CD4-positive, alpha-beta T cell treated with Interleukin-17A for 1 hour (primary cell): ENCODE data around the gene MGAT4A.
"Not testable (repeated sequence)": the region's sequence is repeated elsewhere in the genome, so short reads cannot be mapped to it uniquely, and the experiment has no call there.

Experiments used
- DNase-seq: peaks from one replicate; pipeline ENCODE4 v3.0.0-alpha.2; 2020

Gene MGAT4A

DNA sequence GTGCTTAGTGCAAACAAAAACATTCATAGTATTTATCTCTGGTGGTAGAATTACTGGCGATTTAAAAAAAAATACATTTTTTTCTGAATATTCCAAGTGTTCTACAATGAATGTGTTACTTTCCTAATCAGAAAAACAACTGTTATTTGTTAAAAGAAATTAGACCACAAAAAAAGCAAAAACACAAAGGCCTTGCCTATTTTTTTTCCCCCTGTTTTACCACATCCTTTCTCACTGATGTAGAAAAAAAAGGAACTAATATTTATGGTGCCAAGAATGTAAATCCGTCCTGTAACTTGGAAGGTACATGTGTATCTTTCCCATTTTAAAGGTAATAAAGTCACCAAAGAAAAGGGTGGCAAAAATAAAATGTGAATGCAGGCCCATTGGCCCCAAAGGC lies 28.4 kb upstream of the MGAT4A start:
- peak; percentile 50 for DNase-seq

- peak; percentile 77 for DNase-seq
These were observed 27.0 kb upstream of the MGAT4A start for GRCh38 chr2:98757904-98758421.

GRCh38 chr2:98753801-98754200 lies 22.9 kb upstream of the MGAT4A start:
- no peak for DNase-seq

DNA sequence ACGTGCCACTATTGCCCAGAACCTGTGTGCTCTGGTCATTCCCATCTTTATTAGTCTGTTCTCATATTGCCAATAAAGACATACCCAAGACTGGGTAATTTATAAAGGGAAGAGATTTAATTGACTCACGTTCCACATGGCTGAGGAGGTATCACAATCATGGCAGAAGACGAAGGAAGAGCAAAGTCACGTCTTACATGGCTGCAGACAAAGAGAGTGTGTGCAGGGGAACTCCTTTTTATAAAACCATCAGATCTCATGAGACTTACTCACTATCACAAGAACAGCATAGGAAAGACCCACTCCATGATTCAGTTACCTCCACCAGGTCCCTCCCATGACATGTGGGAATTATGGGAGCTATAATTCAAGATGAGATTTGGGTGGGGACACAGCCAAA lies 21.8 kb upstream of the MGAT4A start:
- DNase-seq = not testable (repeated sequence)

GRCh38 chr2:98751748-98752147 lies 20.8 kb upstream of the MGAT4A start:
- no peak for DNase-seq

DNA sequence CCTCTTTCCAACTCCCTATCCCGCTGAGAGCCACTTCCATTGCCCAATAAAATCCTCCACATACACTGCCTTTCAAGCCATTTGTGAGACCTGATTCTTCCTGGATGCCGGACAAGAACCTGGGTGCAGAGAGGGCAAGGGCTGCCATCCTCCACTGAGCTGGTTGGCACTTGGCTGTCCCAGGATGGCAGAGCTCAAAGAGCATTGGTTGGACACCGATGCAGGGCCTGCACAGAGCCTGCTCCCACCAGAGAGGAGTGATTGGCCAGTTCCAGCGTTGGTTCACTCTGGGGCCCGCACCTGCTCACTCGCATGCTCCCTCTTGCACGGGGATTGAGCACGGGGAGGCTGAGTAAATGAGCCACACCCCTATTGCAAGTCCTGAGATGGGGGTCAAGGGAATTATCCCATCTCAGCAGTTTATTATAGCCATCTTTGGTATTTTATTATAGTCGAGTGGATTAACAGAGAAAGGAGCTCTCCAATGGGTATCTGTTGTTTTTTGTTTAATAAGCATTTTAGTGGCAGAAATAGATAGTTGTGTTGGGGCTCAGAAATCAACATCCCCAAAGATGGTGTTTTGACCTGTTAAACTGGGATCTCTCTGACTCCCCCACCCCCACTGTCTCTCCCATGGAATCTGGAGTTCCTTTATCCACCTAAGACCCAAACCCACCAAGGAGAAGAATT lies 19.8 kb upstream of the MGAT4A start:
- DNase-seq = no peak

- no peak for DNase-seq
These were observed 18.1 kb upstream of the MGAT4A start for GRCh38 chr2:98749066-98749450.

DNA sequence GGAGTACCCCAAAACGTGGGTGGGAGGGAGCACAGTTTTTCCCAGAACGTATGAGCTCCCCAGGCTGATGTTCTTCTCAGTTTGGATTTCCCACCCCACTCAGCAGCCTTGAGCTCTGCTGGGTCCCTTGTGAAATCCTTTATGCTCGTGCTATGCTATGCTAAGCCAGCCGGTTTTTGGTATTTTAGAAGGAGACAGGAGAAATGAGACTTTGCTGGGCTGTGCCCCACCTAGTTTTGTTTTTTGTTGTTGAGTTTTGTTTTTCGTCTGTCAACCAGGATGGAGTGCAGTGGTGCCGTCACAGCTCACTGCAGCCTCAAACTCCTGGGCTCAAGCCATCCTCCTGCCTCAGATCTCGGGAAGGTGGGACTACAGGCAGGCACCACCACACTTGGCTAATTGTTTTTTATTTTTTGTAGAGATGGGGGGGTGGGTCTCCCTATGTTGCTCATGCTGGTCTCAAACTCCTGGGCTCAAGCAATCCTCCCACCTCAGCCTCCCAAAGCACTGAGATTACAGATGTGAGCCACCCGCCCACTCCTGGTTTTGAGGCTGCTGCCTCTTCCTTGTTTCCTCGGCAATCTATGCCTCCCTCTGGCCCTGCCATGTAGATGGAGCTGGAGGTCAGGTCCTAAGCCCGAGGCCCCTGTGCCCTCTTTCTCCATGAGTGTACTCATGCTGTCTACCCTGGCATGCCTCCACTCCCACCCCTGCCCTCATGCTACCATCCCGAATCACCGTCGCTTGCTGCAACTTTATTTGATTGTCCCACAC lies 17.5 kb upstream of the MGAT4A start:
- no peak for DNase-seq

DNA sequence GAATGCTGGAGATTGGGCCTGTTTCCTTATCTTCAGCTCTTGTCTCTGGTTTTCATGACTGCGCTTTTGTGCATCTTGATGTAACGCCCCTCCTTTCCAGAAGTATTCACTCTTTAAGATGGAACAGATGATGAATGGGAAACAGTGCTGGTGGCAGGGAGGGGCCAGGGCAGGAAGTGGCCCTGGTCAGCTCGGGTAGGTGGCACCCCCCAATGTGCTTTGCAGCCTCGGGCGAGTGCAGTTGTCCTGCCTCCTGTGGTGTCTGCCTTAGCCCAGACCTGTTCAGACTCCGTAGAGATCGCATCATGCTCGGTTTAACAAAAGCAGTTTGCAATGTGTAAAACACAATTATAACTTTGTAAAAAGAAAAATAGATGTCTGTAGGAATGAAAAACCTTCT lies 17.0 kb upstream of the MGAT4A start:
- DNase-seq = no peak

GRCh38 chr2:98746426-98746825 lies 15.5 kb upstream of the MGAT4A start:
- no peak for DNase-seq

DNA sequence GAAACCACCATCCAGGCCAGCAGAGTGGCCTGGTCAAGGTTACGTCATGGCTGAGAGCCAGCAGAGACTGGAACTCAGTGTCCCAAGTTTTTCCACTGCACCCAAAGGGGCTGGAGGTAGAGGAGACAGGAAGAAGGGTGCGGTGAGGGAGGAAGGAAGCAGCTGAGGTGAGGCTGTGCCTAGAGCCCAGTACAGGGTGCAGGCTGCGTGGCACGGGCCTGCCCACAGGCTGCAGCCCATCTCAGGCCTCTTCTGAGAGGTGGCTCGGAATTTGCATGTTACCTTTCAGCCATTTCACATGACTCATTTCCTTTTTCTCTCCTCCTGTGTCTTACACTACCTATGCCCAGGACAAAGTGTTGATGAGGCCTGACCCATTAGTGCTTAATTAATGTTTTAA lies 13.7 kb upstream of the MGAT4A start:
- no peak for DNase-seq

DNA sequence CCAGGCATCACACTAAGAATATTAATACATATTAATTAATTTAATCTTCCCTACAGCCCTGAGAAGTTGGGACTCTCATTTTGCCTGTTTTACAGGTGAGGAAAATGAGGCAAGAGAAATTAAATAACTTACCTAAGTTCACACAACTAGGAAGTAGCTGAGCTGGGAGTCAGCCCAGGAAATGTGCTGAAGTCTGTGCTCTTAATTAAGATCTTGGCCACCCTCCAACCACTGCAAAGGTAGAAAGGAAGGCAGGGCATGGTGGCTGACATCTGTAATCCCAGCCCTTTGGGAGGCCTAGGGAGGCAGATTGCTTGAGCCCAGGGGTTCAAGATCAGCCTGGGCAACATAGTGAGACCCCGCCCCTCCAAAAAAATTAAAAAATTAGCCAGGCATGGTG lies 12.9 kb upstream of the MGAT4A start:
- no peak for DNase-seq

- no peak for DNase-seq
These were observed 8.1 kb upstream of the MGAT4A start for GRCh38 chr2:98739020-98739419.

GRCh38 chr2:98738304-98738703 lies 7.4 kb upstream of the MGAT4A start:
- no peak for DNase-seq

- no peak for DNase-seq
These were observed 6.9 kb upstream of the MGAT4A start for GRCh38 chr2:98737848-98738247.

DNA sequence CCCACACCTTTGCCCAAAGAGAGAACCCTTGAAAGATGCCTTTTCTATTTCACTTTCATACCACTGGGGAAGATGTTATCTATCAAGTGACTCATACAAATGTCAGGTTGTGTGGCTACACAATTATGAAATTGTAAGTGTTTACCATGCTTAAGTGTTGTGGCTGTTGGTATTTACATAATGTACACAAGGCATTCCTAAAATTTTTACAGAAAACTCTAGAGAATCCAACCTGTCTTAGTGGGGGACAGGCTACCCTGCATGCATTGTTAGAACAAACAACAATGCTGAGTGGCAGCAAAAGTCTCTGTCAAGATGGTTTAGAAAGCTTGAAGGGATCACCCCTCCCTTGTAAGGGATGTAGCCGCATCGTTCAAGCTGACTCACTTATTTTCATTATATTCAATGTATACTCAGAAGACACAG lies 5.5 kb upstream of the MGAT4A start:
- peak; percentile 53 for DNase-seq

- DNase-seq = peak; percentile 28
These were observed 3.9 kb upstream of the MGAT4A start for GRCh38 chr2:98734823-98735260.

GRCh38 chr2:98734162-98734561 lies 3.2 kb upstream of the MGAT4A start:
- peak; percentile 67 for DNase-seq

GRCh38 chr2:98732430-98733051 lies 1.6 kb upstream of the MGAT4A start:
- DNase-seq = no peak

DNA sequence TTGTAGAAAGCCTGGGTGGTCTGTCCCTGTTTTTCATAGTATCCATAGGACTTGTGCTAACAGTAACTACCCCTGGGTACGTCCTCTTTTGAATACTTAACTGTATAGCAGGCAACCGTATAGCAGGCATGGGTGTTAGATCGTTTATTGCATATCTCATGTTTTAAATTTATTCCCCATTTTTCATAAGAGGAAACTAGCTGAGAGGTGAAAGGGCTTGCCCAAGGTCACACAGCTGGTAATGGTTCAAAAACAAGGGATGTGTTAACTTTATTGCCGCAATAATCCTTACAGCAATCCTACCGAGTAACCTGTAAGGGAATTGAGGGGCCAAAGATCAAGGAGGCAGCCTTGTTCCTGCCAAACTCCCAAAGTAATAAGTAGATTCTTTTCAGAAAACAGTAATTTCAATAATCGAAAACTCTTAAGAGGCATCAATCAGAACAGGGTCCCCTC lies 990 bp upstream of the MGAT4A start:
- no peak for DNase-seq

DNA sequence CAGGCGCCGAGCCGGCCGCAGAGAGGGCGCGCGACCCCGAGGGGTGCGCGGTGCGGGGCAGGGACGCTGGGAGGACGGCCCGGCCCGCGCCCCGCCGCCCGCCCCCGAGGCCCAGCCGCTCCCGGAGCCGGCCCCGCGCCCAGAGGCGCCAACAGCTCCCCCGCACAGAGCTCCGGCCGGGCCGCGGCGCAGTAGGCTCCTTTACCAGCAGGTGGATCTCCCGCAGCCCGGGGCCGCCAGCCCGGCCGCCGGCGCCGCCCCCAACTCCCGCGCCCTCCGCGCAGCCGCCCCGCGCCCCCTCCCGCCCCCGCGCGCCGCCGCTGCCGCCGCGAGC lies 258 bp downstream of the MGAT4A start:
- DNase-seq = peak; percentile 70

DNA sequence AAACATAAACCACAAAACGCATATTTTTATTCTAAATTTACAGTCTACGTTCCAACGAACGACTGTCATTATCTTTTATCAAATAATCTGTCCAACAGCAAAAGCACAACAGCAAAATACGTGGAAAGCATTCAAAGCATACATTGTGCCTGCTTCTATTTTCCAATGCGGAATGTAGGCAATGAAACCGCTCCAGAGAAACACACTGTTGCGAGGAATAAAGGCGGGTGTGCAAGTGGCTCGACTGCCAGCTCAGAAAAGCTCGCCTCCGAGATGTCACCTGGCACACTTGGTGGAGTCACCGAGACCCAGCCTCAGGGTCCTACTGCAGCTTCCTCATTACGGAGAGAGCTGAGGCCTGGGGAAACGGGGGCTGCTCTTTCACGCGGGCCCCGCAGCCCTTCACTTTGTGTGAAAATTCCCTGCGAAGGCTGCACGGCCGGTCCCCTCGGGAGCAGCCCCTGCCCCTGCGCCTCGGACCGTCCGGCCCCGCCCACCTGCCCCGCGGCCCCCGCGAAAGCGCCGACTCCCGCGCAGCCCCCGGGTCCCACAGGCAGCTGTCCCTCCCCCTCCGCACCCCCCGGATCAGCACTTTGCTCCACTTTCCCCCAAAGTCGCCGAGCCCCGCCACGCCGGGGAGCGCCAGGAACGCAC lies 752 bp downstream of the MGAT4A start:
- peak; percentile 62 for DNase-seq

- no peak for DNase-seq
These were observed 1.3 kb downstream of the MGAT4A start for GRCh38 chr2:98729652-98730051.
